Thymus (tissue), 11 donors: ENCODE data around the gene CYTH1. TPM values are rescaled to one million over a fixed set of nuclear protein-coding genes. Genes with fewer than 3 reads are reported as not detected.
"Not testable (repeated sequence)": the region's sequence is repeated elsewhere in the genome, so short reads cannot be mapped to it uniquely, and the experiment has no call there.

Experiments
- DNase-seq, 9 donors: peaks; one replicate each; pipeline ENCODE4 v3.0.0-alpha.2; 2013; ENCODE audit warnings: low spot score in 9 of 9, low read depth in 6 of 9, missing footprints in 1 of 9
- H3K27ac ChIP-seq, 2 donors: one replicate each; pipeline ENCODE4 v1.5.1; 2013; ENCODE audit warnings: control low read depth in 1 of 2, low read depth in 1 of 2, low read length in 1 of 2, mild to moderate bottlenecking in 1 of 2, moderate library complexity in 1 of 2
- H3K27me3 ChIP-seq, 2 donors: one replicate each; pipeline ENCODE4 v1.5.1; 2013; ENCODE audit warnings: low read length in 1 of 2; ENCODE audit not compliant: control insufficient read depth in 2 of 2, insufficient read depth in 1 of 2
- H3K36me3 ChIP-seq, 2 donors: one replicate each; pipeline ENCODE4 v1.5.1; 2013; ENCODE audit warnings: low read length in 1 of 2, mild to moderate bottlenecking in 1 of 2, moderate library complexity in 1 of 2; ENCODE audit not compliant: control insufficient read depth in 2 of 2, insufficient read depth in 2 of 2
- H3K4me1 ChIP-seq, 2 donors: one replicate each; pipeline ENCODE4 v1.5.1; 2013; ENCODE audit warnings: low read length in 2 of 2; ENCODE audit not compliant: control insufficient read depth in 2 of 2, insufficient read depth in 2 of 2
- H3K4me3 ChIP-seq, 2 donors: one replicate each; pipeline ENCODE4 v1.5.1; 2013; ENCODE audit warnings: low read length in 2 of 2, control low read depth in 1 of 2, mild to moderate bottlenecking in 1 of 2
- H3K9me3 ChIP-seq, 2 donors: one replicate each; pipeline ENCODE4 v1.5.1; 2013; ENCODE audit warnings: low read length in 1 of 2, mild to moderate bottlenecking in 1 of 2; ENCODE audit not compliant: control insufficient read depth in 2 of 2, insufficient read depth in 1 of 2
- WGBS: extraction: QIAGEN DNeasy Blood & Tissue Kit; methylation state at CpG from one replicate; pipeline ENCODE4 v1.1.7; 2013; 5-methylcytosine and 5-hydroxymethylcytosine counted together
- polyA plus RNA-seq: library from polyadenylated mRNA; stranded (reverse); fragments of 200-250 nt; gene quantifications from one replicate; pipeline ENCODE4 v1.2.3, GENCODE V29; 2013
- total RNA-seq: library from RNA; stranded (reverse); fragments of 120-200 nt; gene quantifications from one replicate; pipeline ENCODE4 v1.2.4, GENCODE V29; 2013
- donor health status: healthy.

Gene CYTH1
- total and polyA plus RNA-seq, 2 donors: 39.9 to 91.7 TPM

DNA sequence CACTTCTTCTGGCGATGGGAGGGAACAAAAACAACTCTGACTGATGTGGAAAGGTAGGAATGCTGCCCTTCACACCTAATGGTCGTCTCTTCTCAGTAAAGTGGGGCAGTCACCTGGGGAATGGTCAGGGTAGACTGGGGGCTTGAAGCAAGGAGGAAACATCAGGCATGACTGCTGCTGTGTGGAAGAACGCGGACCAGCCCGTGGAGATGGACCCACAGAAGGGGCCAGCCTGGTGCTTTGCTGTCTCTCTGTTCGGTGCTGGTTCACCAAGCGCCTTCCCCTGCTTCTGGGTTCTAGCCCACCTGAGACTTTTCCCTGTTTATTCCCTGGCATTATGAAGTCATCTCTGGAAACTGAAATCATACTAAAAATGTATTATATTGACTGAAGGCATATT, 108.7 kb downstream of the CYTH1 start:
- H3K4me3 ChIP-seq: no peak overlapping the region
- no peaks in the 10 kb centered on the region for H3K27me3 ChIP-seq
- no peak overlapping the region for H3K27ac ChIP-seq
- H3K9me3 ChIP-seq: no peaks in the 10 kb centered on the region
- no peak for DNase-seq
- peaks cover 0 to 4% of the 10 kb centered on the region in 2 donors for H3K4me1 ChIP-seq
- WGBS: 98% methylated on average over 7 of the region's 7 CpGs
- peaks cover 48 to 56% of the 10 kb centered on the region in 2 donors for H3K36me3 ChIP-seq

DNA sequence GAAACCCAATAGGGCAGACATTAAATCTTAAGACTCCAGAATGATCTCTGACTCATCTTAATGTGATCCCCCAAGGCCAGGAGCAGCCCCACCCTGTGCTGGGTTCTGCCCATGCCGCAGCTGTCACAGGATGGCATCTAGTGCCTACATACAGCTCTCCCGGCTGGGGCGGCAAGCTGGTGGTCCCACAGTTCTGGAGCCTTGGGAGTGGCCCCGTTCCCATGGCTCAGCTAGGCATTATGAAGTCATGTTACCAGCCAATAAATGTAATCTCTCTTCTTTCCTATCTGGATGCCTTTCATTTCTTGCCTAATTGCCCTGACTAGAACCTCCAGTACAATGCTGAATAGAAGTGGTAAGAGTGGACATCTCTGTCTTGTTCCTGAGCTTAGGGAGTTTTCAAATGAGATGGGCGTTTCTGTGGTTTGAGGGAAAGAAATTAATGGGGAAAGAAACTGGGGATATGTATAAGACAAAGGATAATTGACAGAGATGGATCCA, 109.2 kb downstream of the CYTH1 start:
- H3K36me3 ChIP-seq: peaks cover 43 to 55% of the 10 kb centered on the region in 2 donors
- peaks cover 0 to 3% of the 10 kb centered on the region in 2 donors for H3K4me1 ChIP-seq
- H3K4me3 ChIP-seq: no peak overlapping the region
- no peaks in the 10 kb centered on the region for H3K27me3 ChIP-seq
- H3K27ac ChIP-seq: no peak overlapping the region
- over 99% methylated on average over 5 of the region's 5 CpGs for WGBS
- DNase-seq: no peak
- no peaks in the 10 kb centered on the region for H3K9me3 ChIP-seq

DNA sequence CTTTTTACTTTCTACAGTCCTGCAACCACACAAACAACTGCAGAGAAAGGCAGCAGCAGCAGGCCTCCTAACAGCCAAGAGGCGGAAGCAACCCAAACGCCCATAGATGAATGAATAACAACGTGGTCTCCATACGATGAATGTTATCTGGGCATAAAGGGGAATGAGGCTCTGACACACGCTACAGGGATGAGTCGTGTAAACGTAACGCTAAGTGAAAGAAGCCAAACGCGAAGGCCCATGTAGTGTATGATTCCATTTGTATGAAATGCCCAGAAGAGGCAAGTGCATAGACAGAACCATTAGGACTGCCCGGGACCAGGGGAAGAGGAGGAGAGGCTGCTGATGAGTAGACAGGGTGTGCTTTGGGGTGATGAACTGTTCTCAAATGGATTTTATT, 110.1 kb downstream of the CYTH1 start:
- no peaks in the 10 kb centered on the region for H3K27me3 ChIP-seq
- H3K4me1 ChIP-seq: no peaks in the 10 kb centered on the region
- peaks cover 36 to 49% of the 10 kb centered on the region in 2 donors for H3K36me3 ChIP-seq
- 96% methylated on average over 11 of the region's 11 CpGs for WGBS
- H3K9me3 ChIP-seq: no peaks in the 10 kb centered on the region
- DNase-seq: no peak
- H3K27ac ChIP-seq: peak overlapping the region in 1 of 2 donors; percentile 33
- H3K4me3 ChIP-seq: no peak overlapping the region

DNA sequence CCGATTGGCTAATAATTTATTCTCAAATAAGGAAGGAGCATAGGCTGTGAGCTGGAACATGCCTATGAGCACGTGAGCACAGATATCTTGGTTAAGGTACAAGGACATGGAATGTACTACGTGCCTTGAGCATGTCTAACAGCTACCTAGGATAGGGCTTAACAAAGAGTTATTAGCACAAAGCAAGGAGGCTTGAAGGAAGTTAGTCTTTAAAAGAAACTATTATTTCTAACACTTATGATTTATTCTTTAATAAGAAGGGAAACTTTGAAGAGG, 110.4 kb downstream of the CYTH1 start:
- H3K27ac ChIP-seq, H3K4me3 ChIP-seq, DNase-seq, H3K9me3 ChIP-seq, H3K27me3 ChIP-seq, H3K4me1 ChIP-seq: not testable (repeated sequence)
- peaks cover 33 to 45% of the 10 kb centered on the region in 2 donors for H3K36me3 ChIP-seq
- 96% methylated on average over 3 of the region's 3 CpGs for WGBS

DNA sequence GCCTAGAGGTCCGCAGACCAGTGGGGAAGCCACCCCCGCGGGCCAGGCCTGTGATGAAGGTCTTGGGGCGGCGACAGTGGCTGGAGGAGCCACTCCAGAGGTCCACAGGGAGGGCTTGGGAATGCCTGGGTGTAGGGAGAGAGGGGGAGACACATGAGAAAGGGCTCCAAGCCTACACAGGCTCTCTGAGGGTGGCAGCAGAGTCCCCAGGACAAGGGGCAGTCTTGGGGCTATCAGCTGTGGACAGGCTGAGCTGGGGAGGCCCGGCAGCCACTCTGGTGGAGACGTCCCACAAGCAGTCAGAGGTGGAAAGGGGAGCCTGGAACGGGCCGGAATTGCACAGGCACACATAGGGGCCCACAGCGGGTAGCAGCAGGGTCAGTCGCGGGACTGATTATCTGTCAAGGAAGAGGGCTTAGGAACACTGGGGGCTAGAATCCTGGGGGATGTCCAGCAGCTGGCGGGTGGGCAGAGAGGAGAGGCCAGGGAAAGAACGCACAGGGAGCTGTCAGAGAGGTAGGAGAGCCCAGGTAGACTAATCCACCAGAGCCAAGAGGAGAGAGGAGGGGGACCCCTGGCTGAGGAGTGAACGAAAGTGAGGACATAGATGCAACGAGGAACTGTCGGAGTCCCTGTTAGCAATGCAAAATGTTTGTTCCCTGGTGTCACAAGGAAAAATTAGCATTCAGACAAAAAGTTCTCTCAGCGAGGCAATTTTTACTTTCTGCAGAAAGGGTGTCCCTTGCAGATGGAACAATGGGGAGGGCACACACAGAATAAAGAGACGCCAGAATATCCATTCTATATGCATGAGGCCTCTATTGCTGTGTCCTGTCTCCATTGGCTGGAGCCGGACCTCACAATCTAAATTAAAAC, 111.0 kb downstream of the CYTH1 start:
- peaks cover 29 to 40% of the 10 kb centered on the region in 2 donors for H3K36me3 ChIP-seq
- H3K9me3 ChIP-seq: no peaks in the 10 kb centered on the region
- DNase-seq: no peak
- H3K27me3 ChIP-seq: no peaks in the 10 kb centered on the region
- H3K4me1 ChIP-seq: peaks cover 3 to 8% of the 10 kb centered on the region in 2 donors
- H3K27ac ChIP-seq: no peak overlapping the region
- no peak overlapping the region for H3K4me3 ChIP-seq
- WGBS: 94% methylated on average over 20 of the region's 20 CpGs

DNA sequence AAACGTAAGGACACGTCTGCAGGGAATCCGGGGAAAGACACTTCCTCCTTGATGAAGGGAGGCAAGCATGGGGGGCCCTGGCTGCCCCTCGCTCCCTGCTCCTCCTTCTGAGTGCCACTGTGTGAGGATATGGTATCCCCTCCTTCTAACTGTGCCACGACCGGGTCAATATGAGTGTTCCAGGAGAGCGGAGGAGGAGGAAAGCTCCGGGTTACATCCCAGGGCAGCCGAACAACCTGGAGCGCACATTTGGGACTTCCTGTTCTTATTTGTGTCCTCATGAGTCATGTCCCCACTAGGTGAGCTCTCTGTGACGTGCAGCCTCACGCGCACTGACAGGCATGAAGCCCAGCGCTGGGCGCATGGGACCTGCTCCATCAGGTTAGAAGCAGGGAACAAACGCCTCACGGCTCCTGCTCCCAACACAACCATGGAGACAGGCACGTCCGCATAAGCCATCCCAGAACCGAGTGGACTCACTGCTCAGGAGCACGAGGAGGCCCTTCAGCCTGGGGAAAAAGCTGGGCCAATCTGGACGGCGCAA, 112.0 kb downstream of the CYTH1 start:
- no peaks in the 10 kb centered on the region for H3K27me3 ChIP-seq
- no peak for DNase-seq
- no peak overlapping the region for H3K27ac ChIP-seq
- peaks cover 11 to 18% of the 10 kb centered on the region in 2 donors for H3K4me1 ChIP-seq
- H3K9me3 ChIP-seq: no peaks in the 10 kb centered on the region
- 95% methylated on average over 23 of the region's 23 CpGs for WGBS
- no peak overlapping the region for H3K4me3 ChIP-seq
- H3K36me3 ChIP-seq: peaks cover 18 to 29% of the 10 kb centered on the region in 2 donors

DNA sequence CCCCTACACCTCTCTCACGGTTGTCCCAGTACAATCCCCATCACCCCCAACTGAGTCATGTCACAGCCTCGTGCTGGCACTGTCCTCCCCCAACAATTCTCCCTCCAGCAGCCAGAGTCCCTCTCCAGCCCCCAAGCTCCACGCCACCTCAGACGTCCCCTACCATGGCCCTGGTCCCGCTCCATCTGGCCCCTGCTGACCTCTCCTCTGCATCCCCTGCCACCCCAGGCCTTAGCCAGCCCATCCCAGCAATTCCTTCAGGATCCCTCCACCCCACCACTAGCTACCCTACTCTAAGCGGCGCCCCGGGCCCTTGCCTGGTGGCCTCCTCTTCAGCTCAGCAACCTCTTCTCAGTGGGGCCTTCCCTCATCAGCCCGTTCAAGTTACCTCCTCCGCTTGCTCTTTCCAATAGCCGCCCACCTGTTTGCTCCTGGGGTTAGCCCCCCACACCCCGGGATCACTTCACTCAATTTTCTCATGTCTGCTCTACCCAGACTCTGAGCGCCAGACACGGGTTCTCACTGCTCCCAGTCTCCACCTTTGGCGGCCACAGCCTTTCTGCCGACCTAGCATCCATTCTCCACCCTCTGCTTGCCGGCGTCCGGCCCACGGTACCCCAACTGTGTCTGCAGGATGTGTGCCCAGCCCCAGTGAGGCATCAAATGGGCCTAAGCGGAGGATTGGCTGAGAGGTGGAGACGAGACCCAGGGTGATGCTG, 112.7 kb downstream of the CYTH1 start:
- Histone ChIP-seq H3K27me3 (no peaks in the 10 kb centered on the region), H3K9me3 (no peaks in the 10 kb centered on the region), H3K36me3 (peaks cover 12 to 23% of the 10 kb centered on the region in 2 donors), H3K4me1 (peaks cover 11 to 23% of the 10 kb centered on the region in 2 donors), H3K27ac (no peak overlapping the region), H3K4me3 (no peak overlapping the region)
- WGBS: 95% methylated on average over 22 of the region's 22 CpGs
- DNase-seq: no peak

DNA sequence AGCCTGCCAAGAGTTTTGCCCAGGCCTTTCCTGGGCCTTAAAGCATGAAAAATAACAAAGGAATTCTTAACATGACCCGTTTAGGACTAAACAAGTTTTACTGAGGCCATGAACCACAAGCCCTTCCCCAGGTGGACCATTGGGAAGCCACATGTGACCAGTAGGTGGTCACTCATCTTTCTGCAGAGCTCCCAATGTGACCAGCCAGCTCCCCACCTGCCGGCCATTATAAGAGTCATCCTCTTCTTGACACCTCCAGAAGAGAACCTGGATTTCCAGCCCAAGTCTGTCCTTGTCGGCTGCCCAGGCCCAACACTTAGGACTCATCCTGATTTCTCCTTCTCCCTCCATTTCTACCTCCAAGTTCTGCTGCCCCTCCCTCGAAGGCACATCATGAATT, 113.2 kb downstream of the CYTH1 start:
- no peak overlapping the region for H3K27ac ChIP-seq
- no peak for DNase-seq
- H3K9me3 ChIP-seq: no peaks in the 10 kb centered on the region
- no peaks in the 10 kb centered on the region for H3K27me3 ChIP-seq
- H3K4me3 ChIP-seq: no peak overlapping the region
- peaks cover 8 to 17% of the 10 kb centered on the region in 2 donors for H3K36me3 ChIP-seq
- 96% methylated on average over 4 of the region's 4 CpGs for WGBS
- H3K4me1 ChIP-seq: peaks cover 11 to 23% of the 10 kb centered on the region in 2 donors
